SK-N-SH (cell line): Measurements from ENCODE around the gene POGK. TPM values are rescaled to one million over a fixed set of nuclear protein-coding genes. Genes with fewer than 3 reads are reported as not detected.

Source experiments
- CTCF ChIA-PET: fragments of 300-600, 350-600 bp; formaldehyde crosslinking; extraction: SDS; loops from one replicate; lab custom pipeline; 2021; lab: Yijun Ruan, JAX
- POLR2A ChIA-PET: fragments of 350-600 bp; sonication (Branson Sonifier 250); formaldehyde crosslinking; extraction: SDS; loops from one replicate; lab custom pipeline; 2020; ENCODE audit warnings: antibody characterized with exemption, inconsistent platforms; lab: Yijun Ruan, JAX
- DNase-seq: peaks from one replicate; pipeline ENCODE4 v3.0.0; 2012
- H2AFZ ChIP-seq: fragments of 200-600 bp; sonication (generic); 2 replicates; pipeline ENCODE4 v1.8.1; 2016; ENCODE audit warnings: antibody characterized with exemption, mild to moderate bottlenecking, low read depth
- H3F3A ChIP-seq: fragments of 200-600 bp; sonication (generic); replicated peaks from 2 replicates; pipeline ENCODE3; 2016; ENCODE audit warnings: antibody characterized with exemption, mild to moderate bottlenecking; ENCODE audit not compliant: insufficient read depth
- H3K27ac ChIP-seq, 2 experiments: fragments of 200-500 bp in 1 of 2; fragments of 200-600 bp in 1 of 2; sonication (Bioruptor generic) in 1 of 2; sonication (generic), shearing (Covaris generic) in 1 of 2; 2 replicates each; pipeline versions ENCODE4 v1.5.1 to v1.6.1; 2014 to 2016; ENCODE audit warnings: low read depth in 2 of 2, inconsistent platforms in 1 of 2, low read length in 1 of 2, mild to moderate bottlenecking in 1 of 2, mixed read lengths in 1 of 2
- H3K27me3 ChIP-seq: fragments of 200-600 bp; sonication (generic), shearing (Covaris generic); 2 replicates; pipeline ENCODE4 v1.6.1; 2016; ENCODE audit warnings: mixed run types; ENCODE audit not compliant: insufficient read depth
- H3K36me3 ChIP-seq, 2 experiments: fragments of 200-500 bp in 1 of 2; fragments of 200-600 bp in 1 of 2; sonication (Bioruptor generic) in 1 of 2; sonication (generic) in 1 of 2; replicated peaks in 1 of 2; 2 replicates each; pipeline versions ENCODE3 to v1.5.1; 2014 to 2016; ENCODE audit warnings: low read length in 1 of 2, mild to moderate bottlenecking in 1 of 2; ENCODE audit not compliant: insufficient read depth in 2 of 2, control insufficient read depth in 1 of 2
- H3K4me1 ChIP-seq, 2 experiments: fragments of 200-500 bp in 1 of 2; fragments of 200-600 bp in 1 of 2; sonication (Bioruptor generic) in 1 of 2; sonication (generic), shearing (Covaris generic) in 1 of 2; 2 replicates each; pipeline versions ENCODE4 v1.5.1 to v1.6.1; 2014 to 2016; ENCODE audit warnings: low read depth in 1 of 2, low read length in 1 of 2, mixed run types in 1 of 2; ENCODE audit not compliant: insufficient read depth in 2 of 2, control insufficient read depth in 1 of 2
- H3K4me2 ChIP-seq: fragments of 200-600 bp; sonication (generic), shearing (Covaris generic); 2 replicates; pipeline ENCODE4 v1.6.1; 2017; ENCODE audit warnings: mixed run types
- H3K4me3 ChIP-seq, 2 experiments: fragments of 200-500 bp in 1 of 2; fragments of 200-600 bp in 1 of 2; sonication (Bioruptor generic) in 1 of 2; sonication (generic), shearing (Covaris generic) in 1 of 2; 2 replicates each; pipeline versions ENCODE4 v1.5.1 to v1.8.1; 2014 to 2016; ENCODE audit warnings: low read depth in 2 of 2, inconsistent platforms in 1 of 2, low read length in 1 of 2, mild to moderate bottlenecking in 1 of 2, mixed read lengths in 1 of 2, moderate library complexity in 1 of 2
- H3K79me2 ChIP-seq: fragments of 200-600 bp; sonication (generic); 2 replicates; pipeline ENCODE4 v1.8.1; 2017; ENCODE audit warnings: mild to moderate bottlenecking; ENCODE audit not compliant: insufficient read depth
- H3K9ac ChIP-seq: fragments of 200-600 bp; sonication (generic); 2 replicates; pipeline ENCODE4 v1.6.1; 2017; ENCODE audit warnings: mixed run types
- H3K9me2 ChIP-seq: fragments of 200-600 bp; sonication (generic); 2 replicates; pipeline ENCODE4 v1.6.1; 2017; ENCODE audit warnings: mixed run types
- H3K9me3 ChIP-seq: fragments of 200-600 bp; sonication (generic); 2 replicates; pipeline ENCODE4 v1.6.1; 2017; ENCODE audit warnings: mixed run types, mild to moderate bottlenecking, moderate library complexity
- H4K20me1 ChIP-seq: fragments of 200-600 bp; sonication (generic); 2 replicates; pipeline ENCODE4 v1.6.1; 2017; ENCODE audit warnings: mild to moderate bottlenecking, mixed run types; ENCODE audit not compliant: insufficient read depth
- CHD2 ChIP-seq: fragments of 150-350 bp; IDR thresholded peaks from 2 replicates; pipeline ENCODE4 v1.6.1; 2018; ENCODE audit warnings: low read length; ENCODE audit not compliant: partially characterized antibody
- EZH2phosphoT487 ChIP-seq: fragments of 200-600 bp; sonication (generic); IDR thresholded peaks from 2 replicates; pipeline ENCODE4 v1.6.1; 2017; ENCODE audit warnings: low read depth, mixed run types, mild to moderate bottlenecking, antibody characterized with exemption, moderate library complexity, borderline replicate concordance
- FOXM1 ChIP-seq: IDR thresholded peaks from 2 replicates; pipeline ENCODE4 v1.4.0; 2012; ENCODE audit warnings: low read depth, mild to moderate bottlenecking
- GABPA ChIP-seq: IDR thresholded peaks from 2 replicates; pipeline ENCODE4 v1.4.0; 2012; ENCODE audit warnings: low read depth, mild to moderate bottlenecking
- GATA2 ChIP-seq: sonication (generic); formaldehyde crosslinking; IDR thresholded peaks from 2 replicates; pipeline ENCODE4 v1.5.0; 2020; ENCODE audit warnings: mild to moderate bottlenecking, missing genetic modification reagents
- JUND ChIP-seq: IDR thresholded peaks from 2 replicates; pipeline ENCODE4 v1.4.0; 2012
- MXI1 ChIP-seq: IDR thresholded peaks from 2 replicates; pipeline ENCODE4 v1.6.1; 2012; ENCODE audit warnings: mild to moderate bottlenecking, low read depth, low read length, improper control_type of control experiment
- NFIC ChIP-seq: IDR thresholded peaks from 2 replicates; pipeline ENCODE4 v1.4.0; 2012; ENCODE audit warnings: borderline replicate concordance
- PBX3 ChIP-seq: IDR thresholded peaks from 2 replicates; pipeline ENCODE4; 2012
- POLR2AphosphoS5 ChIP-seq: IDR thresholded peaks from 2 replicates; pipeline ENCODE4 v1.6.1; 2012; ENCODE audit warnings: low read depth, low read length
- RAD21 ChIP-seq: IDR thresholded peaks from 2 replicates; pipeline ENCODE4 v1.6.1; 2012; ENCODE audit warnings: mild to moderate bottlenecking, low read length
- RCOR1 ChIP-seq: fragments of 150-350 bp; IDR thresholded peaks from 2 replicates; pipeline ENCODE4 v1.6.1; 2017; ENCODE audit warnings: antibody characterized with exemption, low read length
- RXRA ChIP-seq: IDR thresholded peaks from 2 replicates; pipeline ENCODE4 v1.4.0; 2012; ENCODE audit warnings: low read depth, mild to moderate bottlenecking, borderline replicate concordance
- SIN3A ChIP-seq: IDR thresholded peaks from 2 replicates; pipeline ENCODE4 v1.6.1; 2012; ENCODE audit warnings: low read depth, mild to moderate bottlenecking, low read length, moderate library complexity, borderline replicate concordance
- SMC3 ChIP-seq: IDR thresholded peaks from 2 replicates; pipeline ENCODE4 v1.6.1; 2012; ENCODE audit warnings: low read depth, low read length, improper control_type of control experiment
- TCF12 ChIP-seq: IDR thresholded peaks from 2 replicates; pipeline ENCODE4 v1.4.0; 2012
- TEAD4 ChIP-seq: IDR thresholded peaks from 2 replicates; pipeline ENCODE4 v1.4.0; 2012; ENCODE audit warnings: mild to moderate bottlenecking, borderline replicate concordance; ENCODE audit not compliant: insufficient read depth
- USF2 ChIP-seq: fragments of 150-350 bp; IDR thresholded peaks from 2 replicates; pipeline ENCODE4 v1.6.1; 2017; ENCODE audit warnings: antibody characterized with exemption, low read length, low read depth, borderline replicate concordance
- YY1 ChIP-seq: IDR thresholded peaks from 2 replicates; pipeline ENCODE4 v1.4.0; 2012; ENCODE audit warnings: low read depth, mild to moderate bottlenecking
- WGBS: methylation state at CpG from one replicate; pipeline ENCODE4 v1.1.6; 2017; ENCODE audit warnings: low lambda C conversion rate; 5-methylcytosine and 5-hydroxymethylcytosine counted together
- polyA plus RNA-seq, 3 experiments: library from polyadenylated mRNA; depleted of rRNA; stranded (reverse); fragments of >200 nt; gene quantifications; 2 replicates each; pipeline ENCODE4 v1.2.3, GENCODE V29; 2012
- TF ChIP-seq, protein P1 (sequence below): IDR thresholded peaks from 2 replicates; pipeline ENCODE4 v1.6.1; 2012; ENCODE audit warnings: mild to moderate bottlenecking, low read depth, low read length, moderate library complexity

Gene POGK
- polyA plus RNA-seq, 1 of the 3 experiments (the other 2 are of a cell fraction): 13.9 TPM

DNA sequence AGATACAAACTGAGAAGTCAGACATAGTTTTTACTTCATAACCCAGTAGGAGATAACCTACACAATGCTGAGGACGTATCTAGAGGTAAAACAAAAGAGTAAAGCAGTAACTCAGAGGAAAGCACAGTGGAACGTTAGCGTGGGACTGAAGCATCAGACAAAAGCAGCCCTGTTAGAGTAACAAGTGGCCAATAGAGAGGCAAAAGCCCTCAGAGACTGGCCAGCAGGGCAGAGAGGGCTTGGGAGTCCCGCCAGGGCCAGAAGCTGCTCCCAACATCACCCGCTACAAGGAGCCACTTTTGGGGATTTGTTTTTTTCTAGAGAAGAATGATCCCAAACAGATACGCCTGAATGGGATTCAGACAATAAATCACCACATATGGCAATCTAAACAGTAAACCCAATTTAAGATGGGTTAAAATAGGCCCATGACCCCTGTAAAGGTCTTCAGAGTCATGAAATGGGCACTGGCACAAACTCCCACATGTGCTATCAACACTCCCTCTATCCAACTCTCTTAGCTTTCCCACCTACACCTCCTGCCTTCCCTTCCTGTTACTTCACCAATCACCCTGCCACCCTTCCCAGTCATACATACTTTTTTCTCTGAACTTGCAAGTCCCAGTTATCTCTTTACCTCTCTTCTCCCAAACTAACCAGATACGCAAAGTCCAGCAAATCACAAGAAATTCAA, 19.6 kb downstream of the POGK start:
- POLR2A ChIA-PET: no interaction called here
- Histone ChIP-seq H3K27me3 (no peaks in the 10 kb centered on the region), H3K79me2 (peaks cover 7% of the 10 kb centered on the region; the same call in 1 of the 2 replicates), H4K20me1 (no peaks in the 10 kb centered on the region; the same call in 1 of the 2 replicates), H3K36me3 (peaks cover 59 to 88% of the 10 kb centered on the region in 2 experiments), H3F3A (peaks cover 10% of the 10 kb centered on the region), H3K9me2 (no peaks in the 10 kb centered on the region)
- WGBS: 93% methylated on average over 5 of the region's 7 CpGs
- CTCF ChIA-PET: interaction anchor here (1.1 kb wide), 1 partner anchor 51 kb away, joined by 3 read pairs; no protein-coding TSS in a partner anchor
- no peak for TF ChIP-seq GATA2 (CRISPR knock-in tag)
- no peak for TF ChIP-seq SMC3
- no peak for TF ChIP-seq PBX3
- no peak for TF ChIP-seq POLR2AphosphoS5
- TF ChIP-seq SIN3A: no peak
- no peak for TF ChIP-seq FOXM1
- no peak for TF ChIP-seq RXRA
- no peak for TF ChIP-seq NFIC
- no peak for TF ChIP-seq CHD2
- TF ChIP-seq, all 33 proteins: peak for 0
- no peak overlapping the region for H2AFZ ChIP-seq
- no peak for DNase-seq
- H3K4me2 ChIP-seq: no peak overlapping the region
- H3K9me3 ChIP-seq: no peaks in the 10 kb centered on the region
- H3K4me3 ChIP-seq: no peak overlapping the region
- no peak overlapping the region for H3K27ac ChIP-seq
- H3K4me1 ChIP-seq: no peaks in the 10 kb centered on the region; a peak in 1 of 4 replicates
- no peak overlapping the region for H3K9ac ChIP-seq

DNA sequence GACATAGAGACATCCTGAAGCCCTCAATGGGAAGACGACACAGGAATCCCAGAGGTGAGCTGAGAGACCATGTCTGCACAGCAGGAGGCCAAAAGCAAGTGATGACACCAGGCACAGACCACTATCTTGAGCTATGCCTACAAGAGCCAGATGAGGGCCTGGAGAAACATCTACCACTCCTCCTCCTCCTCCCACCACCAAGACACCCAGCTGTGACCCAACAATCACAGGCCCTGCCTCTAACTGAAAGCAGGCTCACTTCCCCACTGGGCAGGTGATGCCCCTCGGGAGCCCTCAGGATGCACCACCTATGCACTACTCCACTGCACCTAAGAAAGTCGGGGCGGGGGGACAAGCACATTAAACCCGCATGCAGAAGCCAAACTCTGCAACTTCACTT, 20.3 kb downstream of the POGK start:
- no peak overlapping the region for H3K4me2 ChIP-seq
- no peaks in the 10 kb centered on the region; a peak in 1 of 4 replicates for H3K4me1 ChIP-seq
- no peaks in the 10 kb centered on the region for H3K9me3 ChIP-seq
- no peak for TF ChIP-seq RCOR1
- no peak for TF ChIP-seq USF2
- no peak for TF ChIP-seq PBX3
- no peak for TF ChIP-seq GABPA
- no peak for TF ChIP-seq MXI1
- no peak for TF ChIP-seq JUND
- TF ChIP-seq TEAD4: no peak
- TF ChIP-seq, protein P1, sequence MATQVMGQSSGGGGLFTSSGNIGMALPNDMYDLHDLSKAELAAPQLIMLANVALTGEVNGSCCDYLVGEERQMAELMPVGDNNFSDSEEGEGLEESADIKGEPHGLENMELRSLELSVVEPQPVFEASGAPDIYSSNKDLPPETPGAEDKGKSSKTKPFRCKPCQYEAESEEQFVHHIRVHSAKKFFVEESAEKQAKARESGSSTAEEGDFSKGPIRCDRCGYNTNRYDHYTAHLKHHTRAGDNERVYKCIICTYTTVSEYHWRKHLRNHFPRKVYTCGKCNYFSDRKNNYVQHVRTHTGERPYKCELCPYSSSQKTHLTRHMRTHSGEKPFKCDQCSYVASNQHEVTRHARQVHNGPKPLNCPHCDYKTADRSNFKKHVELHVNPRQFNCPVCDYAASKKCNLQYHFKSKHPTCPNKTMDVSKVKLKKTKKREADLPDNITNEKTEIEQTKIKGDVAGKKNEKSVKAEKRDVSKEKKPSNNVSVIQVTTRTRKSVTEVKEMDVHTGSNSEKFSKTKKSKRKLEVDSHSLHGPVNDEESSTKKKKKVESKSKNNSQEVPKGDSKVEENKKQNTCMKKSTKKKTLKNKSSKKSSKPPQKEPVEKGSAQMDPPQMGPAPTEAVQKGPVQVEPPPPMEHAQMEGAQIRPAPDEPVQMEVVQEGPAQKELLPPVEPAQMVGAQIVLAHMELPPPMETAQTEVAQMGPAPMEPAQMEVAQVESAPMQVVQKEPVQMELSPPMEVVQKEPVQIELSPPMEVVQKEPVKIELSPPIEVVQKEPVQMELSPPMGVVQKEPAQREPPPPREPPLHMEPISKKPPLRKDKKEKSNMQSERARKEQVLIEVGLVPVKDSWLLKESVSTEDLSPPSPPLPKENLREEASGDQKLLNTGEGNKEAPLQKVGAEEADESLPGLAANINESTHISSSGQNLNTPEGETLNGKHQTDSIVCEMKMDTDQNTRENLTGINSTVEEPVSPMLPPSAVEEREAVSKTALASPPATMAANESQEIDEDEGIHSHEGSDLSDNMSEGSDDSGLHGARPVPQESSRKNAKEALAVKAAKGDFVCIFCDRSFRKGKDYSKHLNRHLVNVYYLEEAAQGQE: no peak
- no peak for TF ChIP-seq YY1
- TF ChIP-seq CHD2: no peak
- TF ChIP-seq NFIC: no peak
- TF ChIP-seq TCF12: no peak
- TF ChIP-seq EZH2phosphoT487: no peak
- no peak for TF ChIP-seq RAD21
- TF ChIP-seq GATA2 (CRISPR knock-in tag): no peak
- H4K20me1 ChIP-seq: no peaks in the 10 kb centered on the region; the same call in 1 of the 2 replicates
- H3K9me2 ChIP-seq: no peaks in the 10 kb centered on the region
- peaks cover 10% of the 10 kb centered on the region for H3F3A ChIP-seq
- ChIA-PET POLR2A (no interaction called here), CTCF (no interaction called here)
- H3K9ac ChIP-seq: no peak overlapping the region
- 94% methylated on average over 5 of the region's 5 CpGs for WGBS
- no peaks in the 10 kb centered on the region for H3K27me3 ChIP-seq
- H3K27ac ChIP-seq: no peak overlapping the region
- H2AFZ ChIP-seq: no peak overlapping the region
- no peak overlapping the region for H3K4me3 ChIP-seq
- peaks cover 59 to 88% of the 10 kb centered on the region in 2 experiments for H3K36me3 ChIP-seq
- H3K79me2 ChIP-seq: peaks cover 7% of the 10 kb centered on the region; the same call in 1 of the 2 replicates
- no peak for DNase-seq
